GM21423 (cell line): ENCODE data around the gene MAP3K20.
"Not testable (repeated sequence)": the region's sequence is repeated elsewhere in the genome, so short reads cannot be mapped to it uniquely, and the experiment has no call there.

Source experiments
- ATAC-seq: cut with Tn5 transposase; IDR thresholded peaks from one replicate; pipeline ENCODE4 v1.9.1; 2021; ENCODE audit warnings: mild to moderate bottlenecking, moderate library complexity; ENCODE audit not compliant: unreplicated experiment

Gene MAP3K20

DNA sequence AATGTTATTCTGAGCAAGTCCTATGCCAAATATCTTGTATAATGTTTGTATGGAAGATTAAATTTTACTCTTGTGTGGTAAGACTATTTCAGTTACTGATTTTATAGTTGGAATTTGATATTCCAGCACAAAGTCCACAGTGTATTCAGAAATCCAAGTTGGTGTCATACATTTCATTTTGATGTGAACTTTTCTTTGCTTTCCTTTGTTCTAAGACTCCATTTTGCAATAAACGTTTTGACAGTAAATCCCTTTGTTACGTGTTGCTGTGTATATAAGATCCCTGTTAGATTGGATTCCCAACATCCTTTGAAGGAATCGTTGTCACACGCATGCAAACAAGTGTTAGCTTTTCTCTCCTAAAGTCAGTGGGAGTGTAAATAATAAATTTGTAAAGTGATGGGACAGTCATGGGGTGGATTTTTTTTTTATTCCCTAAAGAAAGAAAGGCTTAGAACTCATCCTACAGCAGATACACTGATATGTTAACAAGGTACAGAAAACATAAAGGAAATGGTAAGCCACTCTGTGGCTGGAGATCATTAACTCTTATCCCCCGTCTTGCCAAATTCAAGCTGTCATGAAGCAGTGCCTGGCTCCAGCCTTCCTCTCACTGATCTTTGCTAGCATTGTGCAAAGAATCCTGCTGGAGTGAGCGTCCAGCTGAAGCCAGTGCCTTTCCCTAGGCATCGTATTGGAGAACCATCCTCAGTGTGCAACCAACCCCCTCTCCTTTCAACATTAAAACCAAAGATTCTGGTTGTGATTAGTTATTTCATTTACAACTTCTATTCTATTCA is 151.5 kb downstream of the MAP3K20 start:
- ATAC-seq: no peak

- no peak for ATAC-seq
These were observed 153.4 kb downstream of the MAP3K20 start for GRCh38 chr2:173229086-173229485.

GRCh38 chr2:173230181-173230580 is 154.5 kb downstream of the MAP3K20 start:
- no peak for ATAC-seq

DNA sequence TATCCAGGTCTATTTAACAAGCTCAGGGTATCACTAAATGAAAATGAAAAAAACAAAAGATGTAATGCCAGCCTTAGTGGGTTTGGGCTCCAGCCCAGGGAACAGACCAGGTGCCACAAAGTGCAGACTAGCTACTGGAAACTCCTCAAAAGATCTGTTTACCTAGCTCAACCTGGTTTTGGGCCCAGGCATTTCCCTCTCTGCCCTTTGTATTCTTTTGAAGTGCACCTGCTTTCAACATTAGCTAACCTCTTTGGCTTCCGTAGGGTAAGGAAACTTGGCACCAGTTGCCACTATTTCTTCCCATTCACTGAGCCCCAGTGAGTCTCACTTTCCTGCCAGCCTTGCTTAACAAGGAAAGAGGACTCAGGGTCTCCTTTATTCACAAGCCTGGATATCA is 155.4 kb downstream of the MAP3K20 start:
- no peak for ATAC-seq

DNA sequence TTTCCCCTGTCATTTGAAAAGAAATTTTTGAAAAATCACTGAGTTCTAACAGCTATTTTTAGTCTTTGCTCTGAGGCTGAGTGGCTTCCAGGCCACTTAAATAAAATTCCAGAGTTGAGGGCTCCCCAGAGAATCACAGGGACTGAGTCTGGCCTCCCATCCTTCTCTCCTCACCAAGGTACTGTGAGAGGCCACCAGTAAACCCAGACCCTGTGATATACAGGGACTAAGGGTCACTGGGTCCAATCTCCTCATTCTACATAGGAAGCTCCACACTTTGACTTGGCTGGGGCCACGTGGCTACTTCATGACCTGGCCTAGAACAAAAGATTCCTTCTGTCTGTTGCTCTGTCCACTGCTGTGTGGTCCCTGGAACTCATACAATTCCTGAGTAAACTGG is 155.8 kb downstream of the MAP3K20 start:
- no peak for ATAC-seq

DNA sequence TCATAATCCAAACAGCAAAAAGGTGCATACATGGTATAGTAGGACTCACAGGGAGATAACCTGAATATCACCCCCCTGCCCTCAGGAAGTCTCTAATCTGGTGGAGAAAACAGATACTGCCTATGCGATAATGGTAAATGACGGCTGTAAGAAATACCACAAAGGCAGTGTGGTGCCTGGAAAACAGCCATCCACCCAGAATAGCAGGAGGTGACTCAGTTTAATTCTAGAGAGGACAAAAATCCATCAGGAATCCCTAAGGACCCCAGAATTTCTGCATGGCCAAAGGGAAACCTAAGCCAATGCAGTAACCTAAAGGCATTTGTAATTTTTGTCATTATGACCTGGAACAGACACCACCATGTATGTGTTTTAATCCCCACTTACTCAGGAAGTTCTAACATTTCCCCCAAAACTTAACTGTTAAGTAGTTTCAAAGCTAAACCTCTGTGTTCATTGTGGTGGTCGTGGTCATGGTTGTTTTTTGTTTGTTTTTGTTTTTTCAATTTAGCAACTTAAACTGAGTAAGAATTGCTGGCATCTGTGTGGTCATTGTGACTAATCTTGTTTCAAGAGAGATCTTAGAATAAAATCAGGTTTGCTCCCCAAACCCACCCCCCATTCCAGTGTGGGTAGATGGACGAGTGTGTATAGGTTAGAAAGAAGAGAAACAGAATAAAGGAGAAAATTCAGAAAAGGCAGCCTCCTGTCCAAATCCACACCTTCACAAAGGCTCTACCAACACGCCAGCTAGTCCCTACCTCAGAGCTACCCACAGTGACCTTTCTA is 157.5 kb downstream of the MAP3K20 start:
- no peak for ATAC-seq

GRCh38 chr2:173235947-173236803 is 160.5 kb downstream of the MAP3K20 start:
- no peak for ATAC-seq

- ATAC-seq: no peak
These were observed 162.7 kb downstream of the MAP3K20 start for GRCh38 chr2:173238385-173238784.

DNA sequence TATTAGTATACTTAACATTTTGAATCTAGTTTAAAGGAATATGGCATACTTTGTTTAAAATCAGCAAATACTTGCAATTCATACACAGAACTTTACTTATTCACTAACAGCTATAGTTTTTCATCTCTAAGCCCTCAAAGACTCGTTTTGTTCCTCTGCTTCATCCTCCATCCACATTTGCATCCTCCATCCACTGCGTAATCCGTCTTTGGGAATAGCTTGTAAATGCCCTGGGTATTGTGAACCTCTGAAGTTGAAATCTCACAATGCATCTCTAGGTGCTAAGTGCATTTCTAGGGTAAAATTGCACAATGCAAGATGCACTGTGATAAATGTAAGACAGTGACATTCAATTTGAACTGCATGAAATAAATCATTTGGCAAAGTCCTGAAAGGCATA is 163.2 kb downstream of the MAP3K20 start:
- ATAC-seq: no peak

- peak; percentile 97 for ATAC-seq
These were observed 164.0 kb downstream of the MAP3K20 start for GRCh38 chr2:173239644-173240043.

GRCh38 chr2:173240083-173240482 is 164.4 kb downstream of the MAP3K20 start:
- ATAC-seq: no peak

- no peak for ATAC-seq
These were observed 166.0 kb downstream of the MAP3K20 start for GRCh38 chr2:173241643-173242042.

- ATAC-seq: no peak
These were observed 171.5 kb downstream of the MAP3K20 start for GRCh38 chr2:173247156-173247555.

DNA sequence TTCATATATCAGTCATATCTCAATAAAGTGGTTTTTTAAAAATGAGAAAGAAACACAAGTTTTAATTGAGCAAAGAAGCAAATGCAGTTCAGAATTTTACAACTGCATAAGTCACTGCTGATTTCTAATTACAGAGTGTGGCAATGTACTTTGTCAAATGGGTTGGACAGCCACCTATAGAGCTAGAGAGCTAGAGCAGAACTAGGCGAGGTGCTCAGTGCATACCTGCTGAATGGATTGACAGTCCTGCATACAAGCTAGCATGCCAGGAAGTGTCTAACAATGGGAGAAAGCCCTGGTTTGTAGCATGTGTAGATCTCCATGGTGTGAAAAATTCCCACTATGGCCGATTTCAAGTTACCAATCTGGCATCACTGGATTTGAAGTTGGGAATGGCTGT is 172.7 kb downstream of the MAP3K20 start:
- no peak for ATAC-seq

DNA sequence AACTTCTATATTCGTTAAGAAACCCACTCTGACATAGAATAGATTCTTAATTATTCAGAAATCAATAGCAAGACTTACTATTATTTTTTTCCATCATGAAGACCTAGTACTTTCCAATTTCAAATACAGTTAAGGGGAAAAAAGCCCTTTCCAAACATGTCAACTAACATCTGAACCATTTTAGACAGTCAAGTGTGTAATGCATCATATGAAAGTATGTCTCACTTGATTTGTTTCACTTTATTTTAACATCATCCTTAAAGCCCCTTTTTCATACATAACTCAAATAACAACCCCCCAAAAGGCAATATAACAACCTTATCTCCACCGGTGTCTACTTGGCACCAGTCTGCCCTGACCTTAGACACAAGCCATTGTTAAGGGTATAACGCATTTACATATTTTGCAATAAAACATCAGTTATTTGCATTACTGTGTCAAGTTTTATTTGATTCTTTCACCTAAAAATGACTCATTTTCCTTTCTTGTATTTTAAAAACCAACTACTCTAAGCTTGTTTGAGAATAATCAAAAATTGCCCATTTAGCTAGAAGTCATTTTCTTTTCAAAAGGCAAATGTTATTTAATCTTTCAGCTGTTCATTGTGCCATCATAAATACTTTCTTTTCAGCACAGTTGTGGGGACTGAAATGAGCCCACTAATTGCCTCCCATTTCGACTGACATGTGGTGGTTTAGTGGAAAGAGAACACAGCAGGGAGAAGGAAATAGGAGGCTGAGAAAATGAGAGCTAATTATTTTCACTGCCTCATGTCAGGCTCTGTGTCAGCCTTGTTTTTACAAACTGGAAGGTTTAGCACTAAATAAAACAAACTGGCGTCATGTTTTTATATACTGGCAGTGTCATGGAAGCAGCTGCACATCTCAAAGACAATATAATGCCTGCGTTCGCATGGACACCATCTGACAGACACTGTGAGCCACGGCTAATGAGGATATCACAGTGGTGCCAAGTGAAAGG is 174.3 kb downstream of the MAP3K20 start:
- no peak for ATAC-seq

GRCh38 chr2:173251225-173251624 is 175.6 kb downstream of the MAP3K20 start:
- ATAC-seq: no peak

- ATAC-seq: no peak
These were observed 176.9 kb downstream of the MAP3K20 start for GRCh38 chr2:173252581-173252980.

GRCh38 chr2:173254659-173255058 is 179.0 kb downstream of the MAP3K20 start:
- ATAC-seq: no peak

GRCh38 chr2:173258701-173259100 is 183.1 kb downstream of the MAP3K20 start:
- no peak for ATAC-seq

DNA sequence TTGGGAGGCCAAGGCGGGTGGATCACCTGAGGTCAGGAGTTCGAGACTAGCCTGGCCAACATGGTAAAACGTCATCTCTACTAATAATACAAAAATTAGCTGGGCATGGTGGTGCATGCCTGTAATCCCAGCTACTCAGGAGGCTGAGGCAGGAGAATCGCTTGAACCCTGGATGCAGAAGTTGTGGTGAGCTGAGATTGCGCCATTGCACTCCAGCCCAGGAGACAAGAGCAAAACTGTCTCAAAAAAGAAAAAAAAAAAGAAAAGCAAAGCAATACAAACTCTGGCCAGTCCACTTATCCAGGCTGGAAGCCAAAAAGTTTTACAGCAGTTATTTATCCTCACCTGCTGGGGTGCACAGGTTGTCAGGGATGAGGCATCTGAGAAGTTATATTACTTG is 186.7 kb downstream of the MAP3K20 start:
- ATAC-seq: not testable (repeated sequence)
